ENCODE results near the gene ACSF3. TPM values are rescaled to one million over a fixed set of nuclear protein-coding genes. Genes with fewer than 3 reads are reported as not detected.
"Not testable (repeated sequence)": the region's sequence is repeated elsewhere in the genome, so short reads cannot be mapped to it uniquely, and the experiment has no call there.

ACSF3 gene
- total RNA-seq, 2 donors from 2014 or later = 34.8 to 35.5 TPM

GRCh38 chr16:89073346-89074071 is 20.1 kb upstream of the ACSF3 start:
- Histone ChIP-seq H3K4me1 (ENCODE audit: control insufficient read depth, insufficient read depth, low read length) (no peaks in the 10 kb centered on the region), H3K4me3 (ENCODE audit: low read length) (no peak overlapping the region), H3K9ac (ENCODE audit: extremely low read depth, low read length, poor library complexity, severe bottlenecking) (no peak overlapping the region), H3K27ac (ENCODE audit: low read depth, low read length) (no peak overlapping the region), H3K9me3 (ENCODE audit: control insufficient read depth, low read length) (peaks cover 23% of the 10 kb centered on the region), H3K36me3 (ENCODE audit: control insufficient read depth, insufficient read depth, low read length) (no peaks in the 10 kb centered on the region), H3K27me3 (ENCODE audit: control insufficient read depth, insufficient read depth, low read length, poor library complexity, severe bottlenecking) (no peaks in the 10 kb centered on the region)
- Mint-ChIP-seq H3K4me3 (no peak overlapping the region), H3K27me3 (ENCODE audit: insufficient read depth) (no peaks in the 10 kb centered on the region), H3K36me3 (ENCODE audit: low read depth) (no peaks in the 10 kb centered on the region), H3K27ac (no peak overlapping the region), H3K4me1 (no peaks in the 10 kb centered on the region), H3K9me3 (peaks cover 29% of the 10 kb centered on the region)
- TF ChIP-seq CTCF (conservative IDR thresholded peaks at IDR 0.05) = no peak
- no peak for DNase-seq
- WGBS, 2 experiments (ENCODE audit: insufficient coverage in 1 of 2, insufficient read length in 1 of 2) = 93% methylated on average over 26 to 34 of the region's 34 CpGs

- 92 to 95% methylated on average over 24 to 35 of the region's 35 CpGs for WGBS, 2 experiments (ENCODE audit: insufficient coverage in 1 of 2, insufficient read length in 1 of 2)
Measured at GRCh38 chr16:89074072-89074674, 19.5 kb upstream of the ACSF3 start.

GRCh38 chr16:89074803-89075688 is 18.6 kb upstream of the ACSF3 start:
- no peak overlapping the region for H3K9ac ChIP-seq (ENCODE audit: extremely low read depth, low read length, poor library complexity, severe bottlenecking)
- H3K36me3 ChIP-seq (ENCODE audit: control insufficient read depth, insufficient read depth, low read length) = no peaks in the 10 kb centered on the region
- no peak overlapping the region for H3K4me3 ChIP-seq (ENCODE audit: low read length)
- H3K27me3 ChIP-seq (ENCODE audit: control insufficient read depth, insufficient read depth, low read length, poor library complexity, severe bottlenecking) = no peaks in the 10 kb centered on the region
- DNase-seq = no peak
- no peaks in the 10 kb centered on the region for H3K4me1 ChIP-seq (ENCODE audit: control insufficient read depth, insufficient read depth, low read length)
- Mint-ChIP-seq H3K4me3 (no peak overlapping the region), H3K4me1 (no peaks in the 10 kb centered on the region), H3K36me3 (ENCODE audit: low read depth) (no peaks in the 10 kb centered on the region), H3K9me3 (peaks cover 29% of the 10 kb centered on the region), H3K27me3 (ENCODE audit: insufficient read depth) (no peaks in the 10 kb centered on the region), H3K27ac (no peak overlapping the region)
- no peak for TF ChIP-seq CTCF (conservative IDR thresholded peaks at IDR 0.05)
- H3K27ac ChIP-seq (ENCODE audit: low read depth, low read length) = no peak overlapping the region
- WGBS, 2 experiments (ENCODE audit: insufficient coverage in 1 of 2, insufficient read length in 1 of 2) = 91 to 97% methylated on average over 26 to 37 of the region's 37 CpGs
- peaks cover 23% of the 10 kb centered on the region for H3K9me3 ChIP-seq (ENCODE audit: control insufficient read depth, low read length)

More at GRCh38 chr16:89074072-89074674, 19.5 kb upstream of the ACSF3 start:
- not testable (repeated sequence) for H3K27ac Mint-ChIP-seq; H3K4me1 Mint-ChIP-seq; H3K27me3 ChIP-seq (ENCODE audit: control insufficient read depth, insufficient read depth, low read length, poor library complexity, severe bottlenecking); H3K4me1 ChIP-seq (ENCODE audit: control insufficient read depth, insufficient read depth, low read length); H3K9ac ChIP-seq (ENCODE audit: extremely low read depth, low read length, poor library complexity, severe bottlenecking); H3K4me3 ChIP-seq (ENCODE audit: low read length); H3K36me3 Mint-ChIP-seq (ENCODE audit: low read depth); DNase-seq; H3K36me3 ChIP-seq (ENCODE audit: control insufficient read depth, insufficient read depth, low read length); H3K4me3 Mint-ChIP-seq; H3K27ac ChIP-seq (ENCODE audit: low read depth, low read length); H3K27me3 Mint-ChIP-seq (ENCODE audit: insufficient read depth)
- peaks cover 29% of the 10 kb centered on the region for H3K9me3 Mint-ChIP-seq
- peaks cover 23% of the 10 kb centered on the region for H3K9me3 ChIP-seq (ENCODE audit: control insufficient read depth, low read length)
